ENCODE results near the gene ICE1. TPM values are rescaled to one million over a fixed set of nuclear protein-coding genes. Genes with fewer than 3 reads are reported as not detected.

Gene ICE1
- total and polyA plus RNA-seq, 9 of the 15 experiments (the other 6 are each of a cell fraction or from before 2014, with no cell fraction given) = 4.9 to 47.4 (median 28.2) TPM

DNA sequence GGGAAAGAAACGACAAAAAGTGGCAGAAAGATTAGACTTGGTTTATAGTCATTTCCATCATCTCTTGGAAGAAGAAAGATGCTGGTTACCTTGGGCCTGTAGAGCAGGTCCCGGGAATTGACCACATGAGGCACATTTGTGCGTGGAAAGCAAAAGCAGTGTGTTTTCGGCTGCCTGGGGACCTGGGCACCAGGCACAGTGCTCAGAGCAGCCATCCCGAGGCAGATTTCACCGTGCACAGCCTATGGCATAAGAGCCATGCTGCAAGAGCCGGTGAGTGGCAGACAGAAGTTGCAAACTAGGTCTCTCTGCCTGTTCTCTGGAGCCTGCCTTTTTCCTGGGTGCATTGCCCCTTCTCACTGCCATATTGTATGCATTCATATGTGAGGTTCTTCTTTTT, 77.0 kb downstream of the ICE1 start:
- Histone ChIP-seq H3K4me2 (ENCODE audit: insufficient read depth, low read length) (no peak overlapping the region), H3K4me1 (replicated peaks in 1 of 2; ENCODE audit: control insufficient read depth in 2 of 2, insufficient read depth in 2 of 2, low read length in 2 of 2) (peaks cover under 1 to 7% of the 10 kb centered on the region in 2 experiments; a peak in 3 of 5 replicates), H3K9me3 (replicated peaks; ENCODE audit: control insufficient read depth, insufficient read depth, low read depth, low read length) (no peaks in the 10 kb centered on the region), H3K36me3 (ENCODE audit: control insufficient read depth, insufficient read depth, low read length) (no peaks in the 10 kb centered on the region), H3K9me1 (ENCODE audit: control insufficient read depth, insufficient read depth, low read length) (no peaks in the 10 kb centered on the region), H3K4me3 (no peak overlapping the region), H3K27ac (ENCODE audit: extremely low read depth, low read depth, low read length) (no peak overlapping the region), H3K27me3 (ENCODE audit: control insufficient read depth in 2 of 2, insufficient read depth in 2 of 2, low read length in 2 of 2) (peaks cover 8 to 22% of the 10 kb centered on the region in 2 experiments; a peak in 3 of 5 replicates), H3K79me2 (ENCODE audit: control insufficient read depth, insufficient read depth, low read length) (no peaks in the 10 kb centered on the region), H4K20me1 (replicated peaks; ENCODE audit: control insufficient read depth, insufficient read depth, low read length) (no peaks in the 10 kb centered on the region; the same call in 1 of the 2 replicates), H2AFZ (ENCODE audit: low read depth, low read length) (no peak overlapping the region), H3K9ac (ENCODE audit: insufficient read depth in 1 of 2, low read depth in 2 of 2, low read length in 2 of 2) (no peak overlapping the region)
- DNase-seq (ENCODE audit: extremely low read depth in 1 of 4, low spot score in 3 of 4) (no peak), FAIRE-seq (no peak), ATAC-seq (no peak)
- ChIA-PET POLR2A (no interaction called here), CTCF (ENCODE audit: low intra/inter-chr PET ratio) (no interaction called here)
- no TSS peak for BruUV-seq (replicated peaks)
- in situ Hi-C loops (cut with MboI) (loop anchor here (25.0 kb wide), 1 partner anchor 1238 kb away; no protein-coding TSS in a partner anchor), intact Hi-C loops (cut with micrococcal nuclease) (no loop called here)
- 0% methylated on average over 7 of the region's 7 CpGs for WGBS (ENCODE audit: insufficient coverage, low coverage, missing lambda C conversion rate)
- TF ChIP-seq ARNT (IDR thresholded peaks at IDR 0.05) (no peak), GATA2 (CRISPR knock-in tag; IDR thresholded peaks at IDR 0.05) (no peak), CEBPG (CRISPR knock-in tag; IDR thresholded peaks at IDR 0.05) (no peak), CEBPG (tag; conservative IDR thresholded peaks at IDR 0.05 in 1 of 2, IDR thresholded peaks at IDR 0.05 in 1 of 2) (no peak), CHCHD3 (CRISPR knock-in tag; IDR thresholded peaks at IDR 0.05) (no peak), ZNF124 (CRISPR knock-in tag; IDR thresholded peaks at IDR 0.05) (no peak), ZFPM2 (CRISPR knock-in tag; IDR thresholded peaks at IDR 0.05) (no peak), ZBTB1 (CRISPR knock-in tag; IDR thresholded peaks at IDR 0.05; ENCODE audit: borderline replicate concordance, low read depth) (no peak), ZNF354B (CRISPR knock-in tag; IDR thresholded peaks at IDR 0.05) (no peak), YBX1 (IDR thresholded peaks at IDR 0.05) (no peak), JUND (IDR thresholded peaks at IDR 0.05; ENCODE audit: borderline replicate concordance, low read depth, low read length) (no peak), JUND (tag; IDR thresholded peaks at IDR 0.05; ENCODE audit: borderline replicate concordance, low read depth, low read length) (no peak), ZBTB5 (IDR thresholded peaks at IDR 0.05) (no peak), ZNF707 (CRISPR knock-in tag; conservative IDR thresholded peaks at IDR 0.05) (no peak), FOXK2 (conservative IDR thresholded peaks at IDR 0.05 in 1 of 2, IDR thresholded peaks at IDR 0.05 in 1 of 2; ENCODE audit: low read depth in 2 of 2) (no peak), BCL6 (CRISPR knock-in tag; IDR thresholded peaks at IDR 0.05) (no peak), ZSCAN32 (CRISPR knock-in tag; IDR thresholded peaks at IDR 0.05) (no peak), MAFF (IDR thresholded peaks at IDR 0.05; ENCODE audit: low read length) (no peak), SMARCB1 (IDR thresholded peaks at IDR 0.05; ENCODE audit: insufficient read length, low read depth) (no peak), SMARCC2 (IDR thresholded peaks at IDR 0.05; ENCODE audit: low read depth) (no peak)
- TF ChIP-seq, protein P1, sequence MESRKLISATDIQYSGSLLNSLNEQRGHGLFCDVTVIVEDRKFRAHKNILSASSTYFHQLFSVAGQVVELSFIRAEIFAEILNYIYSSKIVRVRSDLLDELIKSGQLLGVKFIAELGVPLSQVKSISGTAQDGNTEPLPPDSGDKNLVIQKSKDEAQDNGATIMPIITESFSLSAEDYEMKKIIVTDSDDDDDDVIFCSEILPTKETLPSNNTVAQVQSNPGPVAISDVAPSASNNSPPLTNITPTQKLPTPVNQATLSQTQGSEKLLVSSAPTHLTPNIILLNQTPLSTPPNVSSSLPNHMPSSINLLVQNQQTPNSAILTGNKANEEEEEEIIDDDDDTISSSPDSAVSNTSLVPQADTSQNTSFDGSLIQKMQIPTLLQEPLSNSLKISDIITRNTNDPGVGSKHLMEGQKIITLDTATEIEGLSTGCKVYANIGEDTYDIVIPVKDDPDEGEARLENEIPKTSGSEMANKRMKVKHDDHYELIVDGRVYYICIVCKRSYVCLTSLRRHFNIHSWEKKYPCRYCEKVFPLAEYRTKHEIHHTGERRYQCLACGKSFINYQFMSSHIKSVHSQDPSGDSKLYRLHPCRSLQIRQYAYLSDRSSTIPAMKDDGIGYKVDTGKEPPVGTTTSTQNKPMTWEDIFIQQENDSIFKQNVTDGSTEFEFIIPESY (CRISPR knock-in tag; IDR thresholded peaks at IDR 0.05) = no peak

Measured in K562 (cell line).